GM19468 (cell line): ENCODE data around the gene FANCB.

ENCODE experiments used
- ATAC-seq: cut with Tn5 transposase; IDR thresholded peaks from one replicate; pipeline ENCODE4 v1.9.1; 2021; ENCODE audit warnings: mild to moderate bottlenecking, moderate library complexity, moderate number of reproducible peaks; ENCODE audit not compliant: unreplicated experiment; ENCODE audit errors: extremely low read depth

The FANCB gene

DNA sequence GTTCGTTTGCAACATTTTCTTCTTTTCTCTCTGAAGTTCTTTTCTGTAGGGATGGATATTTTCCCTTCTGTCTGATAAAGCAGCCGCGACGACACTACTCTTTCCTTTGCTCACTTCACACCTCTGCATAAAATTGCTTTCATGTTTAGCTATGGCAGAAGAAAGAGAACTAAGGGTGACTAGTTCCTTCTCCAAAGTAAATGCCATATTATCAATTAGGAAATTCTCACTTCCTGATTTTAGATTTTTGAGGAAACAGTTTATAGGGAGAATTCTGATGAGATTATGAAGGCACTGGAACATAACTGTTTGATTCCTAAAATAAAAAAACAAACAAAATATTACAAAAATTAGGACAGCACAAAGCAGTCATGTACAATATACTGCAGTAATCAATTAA is 29.2 kb downstream of the FANCB start:
- no peak for ATAC-seq

DNA sequence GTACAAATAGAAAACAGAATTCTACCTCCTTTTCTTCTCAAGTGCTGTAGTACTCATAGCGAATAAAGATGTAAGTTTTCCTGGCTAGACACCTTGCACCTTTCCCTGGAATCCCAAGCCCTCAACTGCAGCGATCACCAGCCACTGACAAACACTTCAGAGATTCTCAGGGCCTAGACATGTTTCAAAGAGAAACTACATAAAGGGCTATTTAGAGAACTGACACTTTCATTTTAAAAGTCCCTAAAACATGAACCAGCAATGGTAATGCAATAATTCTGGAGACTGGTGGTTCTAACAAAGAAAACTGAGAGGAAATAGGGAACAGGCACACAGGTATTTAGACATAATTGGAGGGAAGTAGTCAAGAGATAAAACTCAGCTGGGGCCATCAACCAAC is 35.7 kb downstream of the FANCB start:
- no peak for ATAC-seq

DNA sequence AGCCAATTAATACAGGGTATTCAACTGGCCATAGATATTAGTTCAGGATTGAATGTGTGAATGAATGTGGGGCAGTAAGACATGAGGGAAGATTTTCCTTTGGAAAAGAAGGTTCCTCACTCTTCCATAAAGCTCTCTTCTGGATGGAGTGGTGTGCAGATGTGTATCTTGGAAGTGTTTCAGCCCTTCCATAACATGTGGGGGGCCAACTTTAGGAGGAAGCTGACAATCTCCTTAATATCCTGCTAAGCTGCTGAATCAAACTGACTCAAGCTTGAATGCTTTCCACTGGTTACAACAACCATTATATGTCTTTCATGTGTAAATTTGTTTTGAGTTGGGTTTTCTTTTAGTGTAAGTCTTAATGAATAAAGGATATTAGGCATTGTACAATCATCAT is 40.3 kb downstream of the FANCB start:
- no peak for ATAC-seq

DNA sequence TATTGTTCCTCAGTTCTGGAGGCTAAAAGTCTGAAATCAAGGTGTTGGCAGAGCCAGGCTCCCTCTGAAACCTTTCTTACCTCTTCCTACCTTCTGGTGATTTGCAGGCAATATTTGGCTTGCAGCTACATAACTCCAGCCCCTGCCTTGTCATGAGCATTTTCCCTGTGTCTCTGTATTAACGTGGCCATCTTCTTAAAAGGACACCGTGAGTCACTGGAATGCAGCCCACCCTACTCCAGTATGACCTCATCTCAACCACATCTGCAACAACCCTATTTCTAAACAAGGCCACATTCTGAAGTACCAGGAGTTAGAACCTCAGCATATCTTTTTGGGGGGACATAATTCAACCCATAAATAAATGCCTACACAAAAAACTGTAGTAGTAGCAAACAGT is 40.7 kb downstream of the FANCB start:
- no peak for ATAC-seq

DNA sequence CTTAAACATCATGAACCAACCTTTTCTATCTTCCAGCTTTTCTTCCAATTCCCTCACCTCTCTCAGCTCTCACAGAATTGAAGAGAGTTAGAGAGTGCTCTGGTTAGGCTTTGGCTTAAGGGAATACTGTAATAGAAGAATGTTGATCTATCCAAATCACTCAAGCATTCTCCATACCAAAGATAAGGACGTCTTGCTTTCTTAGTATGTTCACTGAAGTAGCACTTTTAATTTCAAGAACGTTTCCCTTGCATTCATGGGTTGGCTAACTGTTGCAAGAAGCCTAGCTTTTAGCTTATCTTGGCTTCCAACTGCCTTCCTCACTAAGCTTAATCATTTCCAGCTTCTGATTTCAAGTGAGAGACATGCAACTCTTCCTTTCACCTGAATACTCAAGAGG is 43.2 kb downstream of the FANCB start:
- ATAC-seq: no peak

DNA sequence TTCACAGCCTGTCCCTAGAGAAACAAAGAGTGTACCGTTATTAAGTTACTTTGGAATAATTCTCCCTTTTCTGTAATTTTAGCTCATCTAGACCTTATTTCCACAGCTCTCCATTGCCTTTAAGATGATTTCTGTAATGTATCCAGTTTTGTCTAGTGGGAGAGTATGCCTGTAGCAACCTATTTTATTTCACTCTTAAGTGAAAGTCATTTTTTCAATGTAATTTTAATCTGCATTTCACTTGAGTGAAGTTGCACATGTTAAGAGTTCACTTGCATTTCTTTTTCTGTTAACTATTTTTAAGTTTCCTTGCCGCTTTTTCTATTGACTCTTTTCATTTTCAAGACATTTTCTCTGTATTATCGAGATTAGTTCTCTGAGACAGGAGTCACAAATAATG is 46.5 kb downstream of the FANCB start:
- ATAC-seq: no peak

DNA sequence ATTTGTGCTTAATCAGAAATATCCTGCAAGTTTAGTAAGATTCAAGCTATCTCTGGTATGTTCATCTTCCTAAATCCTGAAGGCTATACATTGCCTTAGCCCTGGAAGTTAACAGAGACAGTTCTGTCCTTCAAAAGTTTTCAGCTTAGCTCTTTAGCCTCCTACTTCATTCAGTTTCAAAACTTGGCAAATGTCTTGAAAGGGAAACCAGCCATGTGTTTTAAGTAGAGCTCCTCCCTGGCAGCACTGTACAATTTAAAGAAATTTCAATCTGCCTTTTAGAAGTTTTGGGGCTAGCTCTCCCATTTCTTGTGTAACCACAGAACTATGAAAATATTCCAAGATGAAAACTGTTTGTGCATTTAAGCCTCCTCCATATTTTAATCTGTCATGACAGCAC is 47.0 kb downstream of the FANCB start:
- ATAC-seq: no peak

DNA sequence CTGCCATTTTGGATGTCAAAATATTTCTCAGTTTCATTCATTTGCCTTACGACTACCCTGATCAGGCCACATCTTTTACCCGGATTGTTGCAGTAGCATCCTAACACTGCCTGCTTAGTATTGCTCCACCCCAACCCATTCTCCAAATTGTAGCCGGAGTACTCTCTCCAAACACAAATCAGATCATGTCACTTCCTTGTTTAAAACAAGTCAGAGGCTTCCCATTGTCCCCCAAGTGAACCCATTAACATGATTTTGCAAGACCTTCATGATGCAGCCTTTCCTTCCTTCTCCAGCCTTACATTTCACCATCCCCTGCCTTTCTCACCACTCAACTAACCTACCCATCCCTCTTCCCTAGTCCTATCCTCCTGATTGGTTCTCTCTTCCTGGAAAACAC is 53.1 kb downstream of the FANCB start:
- ATAC-seq: no peak

DNA sequence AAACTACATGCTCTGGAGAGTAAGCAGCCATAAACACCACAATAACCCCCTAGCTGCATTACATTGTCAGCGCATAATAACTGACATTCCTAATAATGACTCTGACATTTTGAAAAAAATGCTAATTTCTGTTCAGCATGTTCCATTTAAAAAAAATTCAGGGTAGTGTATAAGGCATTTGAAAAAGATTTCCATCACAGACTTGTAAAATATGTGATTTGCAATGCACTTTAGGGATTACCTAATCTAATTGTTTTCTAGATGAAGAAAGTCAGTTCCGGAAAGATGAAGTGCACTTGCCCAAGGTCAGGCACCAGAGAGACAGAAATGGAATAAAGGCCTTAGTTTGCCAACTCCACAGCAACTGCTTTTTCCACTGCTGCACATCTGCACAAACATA is 55.3 kb downstream of the FANCB start:
- no peak for ATAC-seq

DNA sequence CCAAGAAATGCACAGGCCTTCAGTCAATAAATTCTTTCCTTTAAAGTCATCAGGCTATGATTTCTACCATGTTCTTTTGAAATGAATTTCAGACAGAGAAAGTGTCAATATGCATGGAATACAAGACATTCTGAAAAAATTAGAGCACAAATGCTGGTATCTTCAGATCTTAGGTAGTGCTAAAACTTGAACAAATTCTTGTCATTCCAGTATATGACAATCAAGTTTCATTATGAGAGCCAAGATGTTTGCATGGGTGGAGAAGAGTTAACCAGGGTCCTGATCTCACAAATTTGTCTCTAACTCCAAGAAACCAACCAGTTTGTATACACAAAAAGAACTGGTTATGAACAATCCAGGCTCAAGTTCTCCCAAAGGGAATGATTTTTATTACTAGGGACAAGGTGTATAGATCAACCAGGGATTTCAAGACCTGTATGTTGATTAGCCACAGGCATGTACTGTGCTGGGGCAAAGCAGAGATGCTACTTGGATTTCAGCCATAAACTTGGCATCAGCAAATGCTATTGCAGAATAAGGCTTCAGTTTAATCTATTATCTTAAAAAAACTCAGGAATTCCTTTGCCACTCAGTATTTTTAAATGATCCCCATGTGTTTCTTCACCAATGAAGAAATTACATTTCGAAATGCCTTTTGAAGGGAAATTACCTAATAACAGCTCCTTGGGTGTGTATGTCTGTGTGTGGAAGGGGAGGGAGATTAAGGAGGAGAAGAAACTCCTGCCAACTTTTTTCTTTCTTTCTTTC is 69.7 kb downstream of the FANCB start:
- ATAC-seq: no peak

DNA sequence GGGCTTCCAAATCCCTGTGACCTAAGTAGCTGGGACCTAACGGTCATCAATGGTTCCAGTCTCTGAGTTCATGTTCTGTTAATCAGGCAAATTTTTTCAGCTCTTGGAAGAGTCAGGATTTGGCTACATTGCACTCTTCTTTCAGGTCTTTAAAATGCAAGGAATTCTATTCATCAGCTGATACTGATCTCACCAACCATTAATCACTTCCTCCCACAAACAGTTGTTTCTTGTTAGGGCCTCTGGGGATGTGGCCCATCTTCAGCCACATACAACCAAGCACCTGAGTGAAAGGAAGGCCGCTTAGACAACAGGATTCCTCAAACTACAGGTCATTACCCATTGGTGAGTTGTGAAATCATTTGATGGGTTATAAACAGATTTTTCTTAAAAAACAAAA is 71.7 kb downstream of the FANCB start:
- ATAC-seq: no peak

DNA sequence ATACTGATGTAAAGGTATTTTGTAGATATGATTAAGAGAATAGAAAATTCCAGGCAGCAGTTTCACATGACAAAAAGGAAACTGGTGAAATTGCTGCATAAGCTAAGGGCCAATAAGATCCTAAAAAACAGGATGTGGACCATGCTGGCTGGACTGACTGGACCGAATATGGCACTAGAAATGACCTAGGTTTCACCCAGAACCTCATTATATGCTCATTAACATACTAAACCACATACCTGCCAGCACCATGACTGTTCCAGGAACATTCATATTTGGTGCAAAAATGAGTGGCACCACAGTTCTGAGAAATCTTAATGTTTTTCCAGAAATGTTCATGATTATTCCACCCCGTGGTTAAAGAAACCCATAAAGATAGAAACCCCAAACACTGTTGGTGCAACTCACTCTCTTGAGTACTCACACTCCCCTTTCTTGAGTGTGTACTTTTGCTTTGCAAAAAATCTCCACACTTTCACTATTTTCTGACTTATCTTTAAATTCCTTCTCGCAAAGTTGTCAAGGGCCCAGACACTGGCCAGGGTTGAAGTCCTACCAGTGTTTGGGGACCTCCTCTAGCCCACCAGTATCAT is 74.0 kb downstream of the FANCB start:
- no peak for ATAC-seq
